Suppressor macrophage (primary cell): ENCODE data around the gene FER.
"Not testable (repeated sequence)": the region's sequence is repeated elsewhere in the genome, so short reads cannot be mapped to it uniquely, and the experiment has no call there.

Experiments used
- DNase-seq, 4 experiments: peaks; one replicate each; pipeline ENCODE4 v3.0.0-alpha.2; 2020 to 2022

The FER gene

GRCh38 chr5:108798513-108799265 is 51.0 kb downstream of the FER start:
- DNase-seq = no peak

GRCh38 chr5:108801301-108801700 is 53.6 kb downstream of the FER start:
- DNase-seq = no peak

- peak; percentile 5 to 61 (median 26) for DNase-seq
These were observed 54.1 kb downstream of the FER start for GRCh38 chr5:108801776-108802175.

- DNase-seq = no peak
These were observed 63.0 kb downstream of the FER start for GRCh38 chr5:108810717-108811116.

GRCh38 chr5:108813673-108814072 is 66.0 kb downstream of the FER start:
- no peak for DNase-seq

GRCh38 chr5:108814551-108814950 is 66.9 kb downstream of the FER start:
- no peak for DNase-seq

- DNase-seq = peak in 2 of 4 experiments; percentile 18 to 26
These were observed 71.0 kb downstream of the FER start for GRCh38 chr5:108818613-108819272.

- no peak for DNase-seq
These were observed 73.3 kb downstream of the FER start for GRCh38 chr5:108820983-108821382.

- DNase-seq = peak in 3 of 4 experiments; percentile 3 to 16 (median 15)
These were observed 74.7 kb downstream of the FER start for GRCh38 chr5:108822211-108822947.

GRCh38 chr5:108827131-108827530 is 79.4 kb downstream of the FER start:
- no peak for DNase-seq

GRCh38 chr5:108830705-108831276 is 83.1 kb downstream of the FER start:
- DNase-seq = no peak

- DNase-seq = no peak
These were observed 88.8 kb downstream of the FER start for GRCh38 chr5:108836492-108836891.

- DNase-seq = not testable (repeated sequence)
These were observed 94.7 kb downstream of the FER start for GRCh38 chr5:108842260-108842941.

- DNase-seq = not testable (repeated sequence)
These were observed 103.4 kb downstream of the FER start for GRCh38 chr5:108851129-108851528.

- DNase-seq = no peak
These were observed 110.2 kb downstream of the FER start for GRCh38 chr5:108857905-108858304.

- DNase-seq = peak; percentile 15 to 85 (median 68)
These were observed 111.3 kb downstream of the FER start for GRCh38 chr5:108858959-108859358.

- DNase-seq = no peak
These were observed 114.5 kb downstream of the FER start for GRCh38 chr5:108862211-108862610.

GRCh38 chr5:108866097-108866496 is 118.4 kb downstream of the FER start:
- DNase-seq = not testable (repeated sequence)

- DNase-seq = peak in 2 of 4 experiments; percentile 16 to 17
These were observed 120.0 kb downstream of the FER start for GRCh38 chr5:108867656-108868055.

- no peak for DNase-seq
These were observed 121.4 kb downstream of the FER start for GRCh38 chr5:108869066-108869465.

- no peak for DNase-seq
These were observed 128.8 kb downstream of the FER start for GRCh38 chr5:108876451-108876850.

GRCh38 chr5:108878756-108879155 is 131.1 kb downstream of the FER start:
- DNase-seq = no peak
